IPS DF 4.7 (cell line): Measurements from ENCODE around the gene RSRC1.
"Not testable (repeated sequence)": the region's sequence is repeated elsewhere in the genome, so short reads cannot be mapped to it uniquely, and the experiment has no call there.

Source experiments
- DNase-seq: peaks from one replicate; pipeline ENCODE4 v3.0.0-alpha.2; 2013; ENCODE audit warnings: low spot score; ENCODE audit errors: extremely low read depth

Gene RSRC1

DNA sequence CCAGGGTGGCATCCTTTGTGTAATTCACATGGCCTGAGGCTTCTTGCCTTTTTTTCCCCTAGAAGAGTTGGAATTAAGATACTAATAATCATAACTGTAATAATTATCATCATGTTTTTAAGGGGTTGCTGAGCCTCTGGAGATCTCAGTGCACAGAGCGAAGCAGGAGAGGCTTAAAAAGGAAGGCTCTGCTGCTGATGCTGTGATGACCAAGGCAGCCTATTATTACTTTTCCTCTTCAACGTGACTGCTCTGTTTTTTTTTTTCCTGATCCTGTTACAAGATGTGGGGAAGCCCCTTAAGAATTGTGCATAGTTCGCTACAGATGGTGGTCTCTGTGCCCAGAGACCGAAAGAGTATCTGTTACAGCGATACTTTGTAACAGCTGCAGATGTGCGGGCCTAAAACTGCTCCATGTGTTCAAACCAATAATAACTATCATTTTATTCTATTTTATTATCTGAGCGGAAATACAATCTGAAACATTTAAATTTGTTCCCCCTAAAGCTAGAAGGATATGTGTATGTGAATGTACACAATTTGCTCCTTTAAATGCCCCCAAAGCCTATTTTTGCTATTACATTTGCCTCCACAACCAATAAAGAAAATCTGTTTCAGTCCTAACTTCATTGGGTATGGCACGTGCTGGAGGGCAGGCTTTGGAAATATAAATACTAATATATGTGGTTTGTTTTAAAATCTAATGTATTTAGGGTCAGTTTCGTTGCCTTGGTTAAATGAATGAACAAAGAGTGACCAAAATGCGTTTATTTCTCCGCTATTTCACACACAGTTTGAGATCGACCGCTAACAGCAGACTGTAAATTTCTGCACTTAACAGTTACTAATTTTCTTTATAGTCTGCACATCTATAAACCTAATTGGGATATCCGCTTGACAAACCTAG is 8.3 kb upstream of the RSRC1 start:
- no peak for DNase-seq

- no peak for DNase-seq
Observed at GRCh38 chr3:158102242-158103080, 7.4 kb upstream of the RSRC1 start.

DNA sequence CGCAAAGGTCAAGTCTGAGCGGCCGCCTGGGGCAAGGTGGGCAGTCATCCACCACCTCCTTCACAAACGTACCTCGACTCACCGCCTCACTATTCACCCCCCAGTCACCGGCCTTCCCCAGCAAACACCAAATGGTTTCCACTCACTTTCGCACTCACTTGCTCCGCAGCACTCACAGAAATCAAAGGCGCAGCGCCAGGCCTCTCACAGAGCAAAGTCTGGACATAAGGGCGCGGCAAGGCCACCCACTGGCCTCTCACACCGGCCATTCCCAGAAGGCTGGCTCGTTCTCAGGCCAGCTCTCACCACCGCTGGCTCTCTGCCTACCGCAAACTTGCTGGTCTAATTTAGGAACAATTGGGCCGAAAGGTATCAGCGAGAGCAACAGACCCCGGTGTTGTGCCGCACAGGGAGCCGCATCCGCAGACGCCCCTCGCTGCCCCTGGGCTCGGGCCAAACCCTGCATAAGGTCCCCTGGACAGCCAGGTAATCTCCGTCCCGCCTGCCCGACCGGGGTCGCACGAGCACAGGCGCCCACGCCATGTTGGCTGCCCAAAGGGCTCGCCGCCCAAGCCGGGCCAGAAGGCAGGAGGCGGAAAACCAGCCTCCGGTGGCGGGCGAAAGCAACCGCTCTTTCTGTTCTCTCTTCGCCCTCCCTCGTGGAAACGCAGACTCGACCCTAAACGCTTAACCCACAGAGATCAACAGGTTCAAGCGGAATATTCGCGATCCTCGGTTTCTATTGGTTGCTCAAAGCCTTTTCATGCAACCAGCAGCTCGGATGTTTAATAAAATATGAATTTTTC is 6.6 kb upstream of the RSRC1 start:
- no peak for DNase-seq

GRCh38 chr3:158103887-158104327 is 6.0 kb upstream of the RSRC1 start:
- DNase-seq, result no peak

- no peak for DNase-seq
Observed at GRCh38 chr3:158104431-158104921, 5.4 kb upstream of the RSRC1 start.

DNA sequence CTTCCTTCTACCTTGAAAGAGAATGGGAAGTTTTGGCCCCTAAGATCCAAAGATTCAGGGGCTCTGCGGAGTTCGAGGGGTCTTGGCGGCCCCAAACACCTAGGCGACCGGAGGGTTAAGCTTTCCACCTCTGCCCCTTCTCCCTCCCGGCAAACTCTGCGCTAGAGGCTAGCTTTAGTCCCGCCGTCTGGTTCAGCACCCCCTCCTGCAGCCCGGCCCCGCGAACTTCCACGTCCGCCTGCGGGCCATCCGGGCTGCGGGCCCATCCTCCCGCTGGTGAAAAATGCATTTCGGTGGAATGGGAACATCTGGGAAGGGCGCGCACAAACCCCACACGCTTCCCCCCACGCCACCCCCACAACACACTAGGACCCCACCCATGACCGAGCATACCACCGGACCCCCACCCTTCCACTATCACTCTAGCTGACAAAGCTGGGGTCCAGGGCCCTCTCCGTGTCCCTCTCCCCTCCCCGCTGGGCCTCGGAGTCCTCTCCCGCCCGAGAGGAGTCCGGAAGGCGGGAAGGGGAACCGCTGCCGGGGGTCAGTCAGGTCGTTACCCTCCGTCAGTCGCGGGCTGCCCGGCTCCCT is 4.7 kb upstream of the RSRC1 start:
- no peak for DNase-seq

DNA sequence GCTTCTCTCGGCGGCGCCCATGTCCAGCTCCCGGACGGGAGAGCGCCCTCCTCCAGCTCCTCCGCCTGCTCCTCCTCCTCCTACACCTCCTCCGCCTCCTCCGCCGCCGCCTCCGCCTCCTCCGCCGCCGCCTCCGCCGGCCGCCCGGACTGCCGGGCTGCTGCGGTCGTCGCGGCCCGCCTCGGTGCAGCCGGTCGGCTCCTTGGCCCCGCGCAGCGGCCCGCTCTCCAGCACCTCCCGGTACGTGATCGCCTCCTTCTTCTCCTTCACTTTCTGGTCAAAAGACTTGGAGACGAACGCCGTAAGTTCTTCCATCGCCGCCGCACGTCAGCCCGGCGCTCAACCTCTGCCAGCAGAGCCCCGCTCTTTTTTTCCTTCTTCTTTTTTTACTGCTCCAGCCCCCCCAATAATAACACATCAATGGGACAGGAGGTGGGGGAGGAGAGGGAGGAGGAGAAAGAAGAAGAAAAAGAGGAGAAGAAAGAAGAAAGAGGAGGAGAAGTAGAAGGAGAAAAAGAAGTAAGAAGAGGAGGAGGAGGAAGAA is 4.1 kb upstream of the RSRC1 start:
- no peak for DNase-seq

DNA sequence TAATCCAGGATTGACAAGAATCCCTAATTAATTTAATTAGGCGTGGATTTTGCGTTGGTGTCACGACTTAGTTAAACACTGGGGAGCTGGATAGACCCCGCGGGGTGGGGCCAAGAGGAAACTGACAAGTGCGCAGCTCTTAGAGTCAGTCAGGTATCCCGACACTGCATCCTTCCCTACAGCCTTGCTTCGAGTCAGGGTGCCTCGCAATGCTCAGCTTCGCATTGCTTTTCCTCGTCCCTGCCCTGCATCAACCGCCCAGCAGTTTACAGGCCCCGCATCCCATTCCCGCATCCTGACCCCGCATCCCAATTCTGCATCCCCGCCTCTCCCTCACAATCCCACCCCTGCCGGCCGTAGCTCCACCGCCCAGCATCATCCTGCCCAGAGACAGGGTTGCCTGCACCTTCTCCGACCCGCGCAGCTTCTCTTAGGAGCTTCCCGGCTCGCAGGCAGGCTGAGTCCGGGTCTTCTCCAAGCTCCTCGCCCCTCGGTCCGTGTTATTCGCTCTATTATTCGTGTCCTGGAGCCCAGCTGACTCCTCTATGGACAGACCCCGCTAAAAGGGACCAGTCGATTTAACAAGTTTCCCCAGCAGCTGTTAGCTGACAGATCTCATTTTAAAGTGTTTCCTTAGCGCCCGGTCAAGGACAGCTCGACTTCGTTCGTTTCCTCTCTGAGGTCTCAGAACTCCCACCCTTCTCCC is 3.0 kb upstream of the RSRC1 start:
- no peak for DNase-seq

- no peak for DNase-seq
Observed at GRCh38 chr3:158107605-158108444, 2.1 kb upstream of the RSRC1 start.

- DNase-seq, result no peak
Observed at GRCh38 chr3:158108445-158108985, 1.4 kb upstream of the RSRC1 start.

GRCh38 chr3:158109295-158109803 is 540 bp upstream of the RSRC1 start:
- no peak for DNase-seq

GRCh38 chr3:158110658-158111018 is 749 bp downstream of the RSRC1 start:
- no peak for DNase-seq

DNA sequence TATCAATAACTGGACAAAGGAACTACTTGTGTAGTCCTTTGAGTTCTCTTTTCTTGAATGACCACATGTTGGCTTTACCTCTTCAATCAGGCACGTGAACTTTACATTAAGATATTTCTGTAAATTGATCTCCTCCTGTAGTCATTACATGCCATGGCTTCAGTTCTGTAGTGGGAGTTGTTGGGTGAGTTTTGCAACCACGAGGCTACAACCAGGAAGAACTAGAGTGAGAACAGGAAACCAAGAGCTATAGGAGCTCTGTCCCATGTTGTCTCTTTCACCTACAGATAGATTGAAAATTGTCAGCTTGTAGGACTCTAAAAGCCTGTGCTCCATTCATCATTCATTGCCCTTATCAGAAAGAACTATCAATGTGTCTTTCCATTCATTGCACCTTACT is 2.0 kb downstream of the RSRC1 start:
- no peak for DNase-seq

DNA sequence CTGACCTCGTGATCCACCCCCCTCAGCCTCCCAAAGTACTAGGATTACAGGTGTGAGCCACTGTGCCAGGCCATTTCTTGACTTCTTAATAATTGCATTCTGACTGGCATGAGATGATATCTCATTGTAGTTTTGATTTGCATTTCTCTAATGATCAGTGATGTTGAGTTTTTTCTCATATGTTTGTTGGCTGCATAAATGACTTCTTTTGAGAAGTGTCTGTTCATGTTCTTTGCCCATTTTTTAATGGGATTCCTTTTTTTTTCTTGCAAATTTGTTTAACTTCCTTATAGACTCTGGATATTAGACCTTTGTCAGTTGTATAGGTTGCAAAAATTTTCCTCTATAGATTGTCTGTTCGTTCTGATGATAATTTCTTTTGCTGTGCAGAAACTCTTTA is 3.7 kb downstream of the RSRC1 start:
- DNase-seq, result not testable (repeated sequence)

DNA sequence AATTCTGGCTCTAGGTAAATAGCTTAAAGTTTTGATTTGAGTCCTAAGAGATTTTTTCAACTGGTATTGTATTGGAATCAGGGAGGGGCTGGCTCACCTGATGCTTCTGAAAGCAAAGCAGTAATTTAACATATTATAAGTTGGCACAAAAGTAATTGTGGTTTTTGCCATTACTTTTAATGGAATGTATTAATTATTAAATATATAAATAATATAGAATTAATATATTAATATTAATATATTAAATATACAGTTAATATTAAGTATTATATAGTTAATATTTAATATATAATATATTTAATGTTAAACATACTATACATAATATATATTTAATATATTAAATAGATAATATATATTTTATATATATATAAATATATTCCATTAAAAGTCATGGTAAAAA is 10.4 kb downstream of the RSRC1 start:
- DNase-seq, result no peak

GRCh38 chr3:158121295-158121694 is 11.4 kb downstream of the RSRC1 start:
- no peak for DNase-seq

DNA sequence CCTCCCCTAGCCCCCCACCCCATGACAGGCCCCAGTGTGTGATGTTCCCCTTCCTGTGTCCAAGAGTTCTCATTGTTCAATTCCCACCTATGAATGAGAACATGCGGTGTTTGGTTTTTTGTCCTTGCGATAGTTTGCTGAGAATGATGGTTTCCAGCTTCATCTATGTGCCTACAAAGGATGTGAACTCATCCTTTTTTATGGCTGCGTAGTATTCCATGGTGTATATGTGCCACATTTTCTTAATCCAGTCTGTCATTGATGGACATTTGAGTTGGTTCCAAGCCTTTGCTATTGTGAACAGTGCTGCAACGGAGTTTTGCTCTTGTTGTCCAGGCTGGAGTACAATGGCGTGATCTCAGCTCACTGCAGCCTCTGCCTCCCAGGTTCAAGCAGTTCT is 12.8 kb downstream of the RSRC1 start:
- not testable (repeated sequence) for DNase-seq
